Caco-2 (cell line): ENCODE data around the gene TMTC2. TPM values are rescaled to one million over a fixed set of nuclear protein-coding genes. Genes with fewer than 3 reads are reported as not detected.

Source experiments
- BruUV-seq: library from RNA; stranded (reverse); fragments of 400-500 nt; replicated peaks from 2 replicates; lab custom pipeline; 2021; lab: Mats Ljungman, UMichigan
- CTCF ChIA-PET: fragments of 300-600 bp; sonication (Branson Sonifier 250); formaldehyde crosslinking; loops from one replicate; lab custom pipeline; 2022; ENCODE audit warnings: antibody characterized with exemption; lab: Charles Lee
- POLR2A ChIA-PET: fragments of 300-600 bp; sonication (Branson Sonifier 250); formaldehyde crosslinking; loops from one replicate; lab custom pipeline; 2022; ENCODE audit warnings: antibody characterized with exemption; lab: Charles Lee
- DNase-seq, 2 experiments: peaks; one replicate each; pipeline versions ENCODE4 v3.0.0 to v3.0.0-alpha.2; 2020 to 2022
- H3K27me3 ChIP-seq: replicated peaks from 2 replicates; pipeline ENCODE4 v1.6.0; 2011; ENCODE audit warnings: low read length; ENCODE audit not compliant: control insufficient read depth, insufficient read depth
- H3K36me3 ChIP-seq: 2 replicates; pipeline ENCODE4 v1.5.1; 2011; ENCODE audit warnings: low read length; ENCODE audit not compliant: control insufficient read depth, insufficient read depth
- H3K4me1 ChIP-seq: fragments of 250-450 bp; sonication (Bioruptor Pico); 2 replicates; pipeline ENCODE4 v1.5.1; 2020; ENCODE audit warnings: mild to moderate bottlenecking
- H3K4me3 ChIP-seq: 2 replicates; pipeline ENCODE4 v1.5.1; 2011; ENCODE audit warnings: low read depth, mild to moderate bottlenecking, control low read depth, low read length
- H3K9me3 ChIP-seq: fragments of 250-450 bp; sonication (Bioruptor Pico); 2 replicates; pipeline ENCODE4 v1.5.1; 2020; ENCODE audit warnings: mild to moderate bottlenecking, moderate library complexity
- H3K27ac Mint-ChIP-seq: one replicate; pipeline ENCODE4 v1.8.0; 2022; ENCODE audit warnings: mixed read lengths; ENCODE audit not compliant: unreplicated experiment
- H3K27me3 Mint-ChIP-seq: one replicate; pipeline ENCODE4 v1.8.0; 2022; ENCODE audit warnings: mixed read lengths; ENCODE audit not compliant: insufficient read depth, unreplicated experiment
- H3K36me3 Mint-ChIP-seq: one replicate; pipeline ENCODE4 v1.8.0; 2022; ENCODE audit warnings: mild to moderate bottlenecking, mixed read lengths; ENCODE audit not compliant: insufficient read depth, unreplicated experiment
- H3K4me1 Mint-ChIP-seq: one replicate; pipeline ENCODE4 v1.8.0; 2022; ENCODE audit warnings: low read depth, mixed read lengths; ENCODE audit not compliant: unreplicated experiment
- H3K4me3 Mint-ChIP-seq: one replicate; pipeline ENCODE4 v1.8.0; 2022; ENCODE audit warnings: mild to moderate bottlenecking, moderate library complexity, mixed read lengths; ENCODE audit not compliant: unreplicated experiment
- H3K9me3 Mint-ChIP-seq: one replicate; pipeline ENCODE4 v1.8.0; 2022; ENCODE audit warnings: mixed read lengths; ENCODE audit not compliant: unreplicated experiment
- intact Hi-C: fragments of 100-400 bp; cut with micrococcal nuclease; formaldehyde crosslinking; loops from one replicate; pipeline ENCODE4 v1.10.0; 2022; ENCODE audit not compliant: unreplicated experiment
- total RNA-seq: library from RNA; stranded (reverse); gene quantifications from 2 replicates; pipeline ENCODE4 v1.2.3, GENCODE V29; 2022
- TF ChIP-seq, protein P1 (sequence below), 2 experiments: fragments of 200-600 bp in 1 of 2; IDR thresholded peaks; 1 replicate in 1 of 2; 2 replicates in 1 of 2; pipeline versions ENCODE4 v1.5.1 to v1.8.0; 2011 to 2022; ENCODE audit warnings: antibody characterized with exemption in 1 of 2, control low read depth in 1 of 2, inconsistent platforms in 1 of 2, low read depth in 1 of 2, low read length in 1 of 2, mild to moderate bottlenecking in 1 of 2, moderate library complexity in 1 of 2; ENCODE audit not compliant: insufficient read depth in 1 of 2, severe bottlenecking in 1 of 2, unreplicated experiment in 1 of 2

TMTC2 gene
- total RNA-seq, 1 experiment from 2014 or later: 2.2 TPM

DNA sequence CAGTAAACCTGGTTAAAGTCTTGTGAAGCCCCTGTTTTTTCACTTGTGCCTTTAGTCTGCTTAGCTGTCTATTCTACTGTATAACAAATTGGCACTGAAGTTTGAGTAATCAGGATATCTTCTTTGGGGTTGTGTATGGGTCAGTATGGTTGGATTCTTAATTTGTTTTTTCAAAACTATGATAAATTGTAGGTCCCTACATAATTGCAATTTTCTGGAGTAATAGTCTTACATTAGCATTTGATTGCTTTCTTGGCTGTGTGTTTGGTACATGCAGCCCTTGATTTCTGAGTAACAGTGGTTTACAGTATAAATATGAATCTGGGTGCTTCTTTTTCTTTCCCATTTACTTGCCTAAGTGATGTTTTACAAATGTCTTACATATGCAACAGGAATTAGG, 186.6 kb downstream of the TMTC2 start:
- intact Hi-C loops: no loop called here
- Histone ChIP-seq H3K9me3 (no peaks in the 10 kb centered on the region), H3K36me3 (no peaks in the 10 kb centered on the region), H3K27me3 (no peaks in the 10 kb centered on the region), H3K4me3 (no peak overlapping the region), H3K4me1 (no peaks in the 10 kb centered on the region)
- no peak for DNase-seq
- ChIA-PET CTCF (no interaction called here), POLR2A (no interaction called here)
- no TSS peak for BruUV-seq
- Mint-ChIP-seq H3K27me3 (no peaks in the 10 kb centered on the region), H3K4me1 (no peaks in the 10 kb centered on the region), H3K27ac (no peak overlapping the region), H3K4me3 (no peak overlapping the region), H3K9me3 (no peaks in the 10 kb centered on the region), H3K36me3 (no peaks in the 10 kb centered on the region)
- TF ChIP-seq, protein P1, sequence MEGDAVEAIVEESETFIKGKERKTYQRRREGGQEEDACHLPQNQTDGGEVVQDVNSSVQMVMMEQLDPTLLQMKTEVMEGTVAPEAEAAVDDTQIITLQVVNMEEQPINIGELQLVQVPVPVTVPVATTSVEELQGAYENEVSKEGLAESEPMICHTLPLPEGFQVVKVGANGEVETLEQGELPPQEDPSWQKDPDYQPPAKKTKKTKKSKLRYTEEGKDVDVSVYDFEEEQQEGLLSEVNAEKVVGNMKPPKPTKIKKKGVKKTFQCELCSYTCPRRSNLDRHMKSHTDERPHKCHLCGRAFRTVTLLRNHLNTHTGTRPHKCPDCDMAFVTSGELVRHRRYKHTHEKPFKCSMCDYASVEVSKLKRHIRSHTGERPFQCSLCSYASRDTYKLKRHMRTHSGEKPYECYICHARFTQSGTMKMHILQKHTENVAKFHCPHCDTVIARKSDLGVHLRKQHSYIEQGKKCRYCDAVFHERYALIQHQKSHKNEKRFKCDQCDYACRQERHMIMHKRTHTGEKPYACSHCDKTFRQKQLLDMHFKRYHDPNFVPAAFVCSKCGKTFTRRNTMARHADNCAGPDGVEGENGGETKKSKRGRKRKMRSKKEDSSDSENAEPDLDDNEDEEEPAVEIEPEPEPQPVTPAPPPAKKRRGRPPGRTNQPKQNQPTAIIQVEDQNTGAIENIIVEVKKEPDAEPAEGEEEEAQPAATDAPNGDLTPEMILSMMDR (IDR thresholded peaks at IDR 0.05; ENCODE audit: insufficient read depth in 1 of 2, low read depth in 1 of 2, low read length in 1 of 2, severe bottlenecking in 1 of 2, unreplicated experiment in 1 of 2): no peak

DNA sequence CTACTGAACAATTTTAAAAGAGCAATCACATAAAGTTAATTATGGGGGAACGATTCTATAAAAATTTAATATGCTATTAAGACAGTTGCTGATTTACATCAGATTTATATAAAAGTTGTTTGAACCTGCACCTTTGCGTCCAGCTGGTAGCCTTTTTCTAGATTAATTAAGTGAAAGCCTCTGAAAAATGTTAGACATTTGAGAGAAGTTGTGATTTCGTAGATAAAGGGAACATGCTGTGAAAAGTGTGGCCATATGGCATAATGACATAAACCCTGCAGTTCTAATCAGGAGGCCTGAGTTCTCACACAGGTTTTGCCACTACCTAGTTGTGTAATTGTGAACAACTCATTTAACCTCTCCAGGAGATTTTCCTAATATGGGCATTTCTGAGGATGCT, 187.2 kb downstream of the TMTC2 start:
- no peaks in the 10 kb centered on the region for H3K36me3 ChIP-seq
- DNase-seq: no peak
- POLR2A ChIA-PET: no interaction called here
- CTCF ChIA-PET: no interaction called here
- H3K4me1 Mint-ChIP-seq: no peaks in the 10 kb centered on the region
- H3K27me3 ChIP-seq: no peaks in the 10 kb centered on the region
- no TSS peak for BruUV-seq
- H3K27me3 Mint-ChIP-seq: no peaks in the 10 kb centered on the region
- H3K9me3 Mint-ChIP-seq: no peaks in the 10 kb centered on the region
- intact Hi-C loops: no loop called here
- H3K27ac Mint-ChIP-seq: no peak overlapping the region
- H3K4me3 Mint-ChIP-seq: no peak overlapping the region
- no peaks in the 10 kb centered on the region for H3K4me1 ChIP-seq
- no peaks in the 10 kb centered on the region for H3K36me3 Mint-ChIP-seq
- no peaks in the 10 kb centered on the region for H3K9me3 ChIP-seq
- H3K4me3 ChIP-seq: no peak overlapping the region
- TF ChIP-seq, protein P1 (IDR thresholded peaks at IDR 0.05; ENCODE audit: insufficient read depth in 1 of 2, low read depth in 1 of 2, low read length in 1 of 2, severe bottlenecking in 1 of 2, unreplicated experiment in 1 of 2): no peak

DNA sequence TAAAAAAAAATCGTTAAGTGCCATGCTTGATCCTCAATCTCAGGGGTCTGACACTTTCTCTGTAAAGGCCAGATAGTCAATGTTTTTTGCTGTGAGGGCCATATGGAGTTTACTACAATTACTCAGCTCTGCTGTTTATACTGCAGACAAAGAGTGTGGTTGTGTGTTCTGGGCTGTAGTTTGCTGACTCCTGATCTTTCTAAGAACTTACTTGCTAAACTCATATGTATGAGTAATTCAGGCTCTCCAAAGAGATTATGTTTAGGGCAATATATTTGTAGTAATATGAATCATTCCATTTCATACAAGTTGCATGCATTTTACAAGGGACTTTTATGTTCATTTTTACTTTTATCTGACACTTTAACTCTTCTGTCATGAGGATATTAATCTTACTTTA, 188.2 kb downstream of the TMTC2 start:
- no peaks in the 10 kb centered on the region for H3K4me1 Mint-ChIP-seq
- no peak overlapping the region for H3K27ac Mint-ChIP-seq
- H3K27me3 Mint-ChIP-seq: no peaks in the 10 kb centered on the region
- ChIA-PET POLR2A (no interaction called here), CTCF (no interaction called here)
- no TSS peak for BruUV-seq
- no peak overlapping the region for H3K4me3 ChIP-seq
- intact Hi-C loops: no loop called here
- no peak for DNase-seq
- H3K36me3 ChIP-seq: no peaks in the 10 kb centered on the region
- TF ChIP-seq, protein P1 (IDR thresholded peaks at IDR 0.05; ENCODE audit: insufficient read depth in 1 of 2, low read depth in 1 of 2, low read length in 1 of 2, severe bottlenecking in 1 of 2, unreplicated experiment in 1 of 2): no peak
- H3K36me3 Mint-ChIP-seq: no peaks in the 10 kb centered on the region
- H3K4me3 Mint-ChIP-seq: no peak overlapping the region
- H3K9me3 ChIP-seq: no peaks in the 10 kb centered on the region
- no peaks in the 10 kb centered on the region for H3K4me1 ChIP-seq
- no peaks in the 10 kb centered on the region for H3K27me3 ChIP-seq
- no peaks in the 10 kb centered on the region for H3K9me3 Mint-ChIP-seq
